Spleen (tissue), 7 donors: Measurements from ENCODE around the gene POP4.

Experiments
- POLR2A ChIP-seq, 3 donors: fragments of 450-650 bp; IDR thresholded peaks; one replicate each; pipeline ENCODE4 v1.5.1; 2017; ENCODE audit warnings: antibody characterized with exemption in 3 of 3, mild to moderate bottlenecking in 1 of 3
- TF ChIP-seq, protein P1 (sequence below), 11 experiments: fragments of 200-600 bp in 7 of 11; fragments of 450-650 bp in 4 of 11; sonication (generic) in 4 of 11; IDR thresholded peaks in 8 of 11; conservative IDR thresholded peaks in 3 of 11; 1 replicate in 7 of 11; 2 replicates in 4 of 11; pipeline versions ENCODE4 v1.4.0 to v1.8.0; 2016 to 2021; ENCODE audit warnings: antibody characterized with exemption in 11 of 11, inconsistent platforms in 4 of 11, mild to moderate bottlenecking in 1 of 11
- donor health status: DM: no; HTN: no; CAD: no; lungs with moderate emphysema.
- donor health status: DM: no; HTN: no; CAD: no.
- donor health status: DM: no; HTN: no; CAD: no.

DNA sequence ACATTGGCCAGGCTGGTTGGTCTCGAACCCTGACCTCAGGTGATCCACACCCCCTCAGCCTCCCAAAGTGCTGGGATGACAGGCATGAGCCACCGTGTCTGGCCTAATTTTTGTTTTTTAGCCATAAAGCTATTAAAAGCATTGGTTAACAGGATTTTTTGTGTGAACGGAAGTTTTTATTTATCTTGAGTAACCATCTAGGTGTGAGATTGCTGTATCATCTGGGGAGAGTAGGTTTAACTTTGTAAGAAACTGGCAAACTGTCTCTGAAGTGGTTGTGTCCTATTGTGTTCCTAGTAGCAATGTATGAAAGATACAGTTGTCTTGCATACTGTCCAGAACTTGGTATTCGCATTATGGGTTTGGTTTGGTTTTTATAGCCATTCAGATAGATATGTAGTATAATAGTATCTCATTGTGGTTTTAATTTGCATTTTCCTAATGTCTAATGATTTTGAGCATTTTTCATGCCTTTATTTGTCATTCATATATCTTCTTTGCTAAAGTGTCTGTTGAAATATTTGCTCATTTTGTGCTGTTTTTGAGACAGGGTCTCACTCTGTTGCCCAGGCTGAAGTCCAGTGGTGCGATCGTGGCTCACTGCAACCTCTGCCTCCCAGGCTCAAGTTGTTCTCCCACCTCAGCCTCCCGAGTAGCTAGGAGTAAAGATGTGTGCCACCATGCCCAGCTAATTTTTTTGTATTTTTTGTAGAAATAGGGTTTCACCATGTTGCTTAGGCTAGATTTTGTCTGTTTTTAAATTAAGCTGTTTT is 45.7 kb downstream of the POP4 start:
- TF ChIP-seq, protein P1, sequence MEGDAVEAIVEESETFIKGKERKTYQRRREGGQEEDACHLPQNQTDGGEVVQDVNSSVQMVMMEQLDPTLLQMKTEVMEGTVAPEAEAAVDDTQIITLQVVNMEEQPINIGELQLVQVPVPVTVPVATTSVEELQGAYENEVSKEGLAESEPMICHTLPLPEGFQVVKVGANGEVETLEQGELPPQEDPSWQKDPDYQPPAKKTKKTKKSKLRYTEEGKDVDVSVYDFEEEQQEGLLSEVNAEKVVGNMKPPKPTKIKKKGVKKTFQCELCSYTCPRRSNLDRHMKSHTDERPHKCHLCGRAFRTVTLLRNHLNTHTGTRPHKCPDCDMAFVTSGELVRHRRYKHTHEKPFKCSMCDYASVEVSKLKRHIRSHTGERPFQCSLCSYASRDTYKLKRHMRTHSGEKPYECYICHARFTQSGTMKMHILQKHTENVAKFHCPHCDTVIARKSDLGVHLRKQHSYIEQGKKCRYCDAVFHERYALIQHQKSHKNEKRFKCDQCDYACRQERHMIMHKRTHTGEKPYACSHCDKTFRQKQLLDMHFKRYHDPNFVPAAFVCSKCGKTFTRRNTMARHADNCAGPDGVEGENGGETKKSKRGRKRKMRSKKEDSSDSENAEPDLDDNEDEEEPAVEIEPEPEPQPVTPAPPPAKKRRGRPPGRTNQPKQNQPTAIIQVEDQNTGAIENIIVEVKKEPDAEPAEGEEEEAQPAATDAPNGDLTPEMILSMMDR (IDR thresholded peaks at IDR 0.05 in 8 of 11, conservative IDR thresholded peaks at IDR 0.05 in 3 of 11) = no peak
- no peak for TF ChIP-seq POLR2A (IDR thresholded peaks at IDR 0.05)
